Caco-2 (cell line): ENCODE results near the gene GRIN3B. TPM values are rescaled to one million over a fixed set of nuclear protein-coding genes. Genes with fewer than 3 reads are reported as not detected.

Source experiments
- BruUV-seq: library from RNA; stranded (reverse); fragments of 400-500 nt; replicated peaks from 2 replicates; lab custom pipeline; 2021; lab: Mats Ljungman, UMichigan
- CTCF ChIA-PET: fragments of 300-600 bp; sonication (Branson Sonifier 250); formaldehyde crosslinking; loops from one replicate; lab custom pipeline; 2022; ENCODE audit warnings: antibody characterized with exemption; lab: Charles Lee
- POLR2A ChIA-PET: fragments of 300-600 bp; sonication (Branson Sonifier 250); formaldehyde crosslinking; loops from one replicate; lab custom pipeline; 2022; ENCODE audit warnings: antibody characterized with exemption; lab: Charles Lee
- DNase-seq, 2 experiments: peaks; one replicate each; pipeline versions ENCODE4 v3.0.0 to v3.0.0-alpha.2; 2020 to 2022
- H3K27me3 ChIP-seq: replicated peaks from 2 replicates; pipeline ENCODE4 v1.6.0; 2011; ENCODE audit warnings: low read length; ENCODE audit not compliant: control insufficient read depth, insufficient read depth
- H3K36me3 ChIP-seq: 2 replicates; pipeline ENCODE4 v1.5.1; 2011; ENCODE audit warnings: low read length; ENCODE audit not compliant: control insufficient read depth, insufficient read depth
- H3K4me1 ChIP-seq: fragments of 250-450 bp; sonication (Bioruptor Pico); 2 replicates; pipeline ENCODE4 v1.5.1; 2020; ENCODE audit warnings: mild to moderate bottlenecking
- H3K4me3 ChIP-seq: 2 replicates; pipeline ENCODE4 v1.5.1; 2011; ENCODE audit warnings: low read depth, mild to moderate bottlenecking, control low read depth, low read length
- H3K9me3 ChIP-seq: fragments of 250-450 bp; sonication (Bioruptor Pico); 2 replicates; pipeline ENCODE4 v1.5.1; 2020; ENCODE audit warnings: mild to moderate bottlenecking, moderate library complexity
- H3K27ac Mint-ChIP-seq: one replicate; pipeline ENCODE4 v1.8.0; 2022; ENCODE audit warnings: mixed read lengths; ENCODE audit not compliant: unreplicated experiment
- H3K27me3 Mint-ChIP-seq: one replicate; pipeline ENCODE4 v1.8.0; 2022; ENCODE audit warnings: mixed read lengths; ENCODE audit not compliant: insufficient read depth, unreplicated experiment
- H3K36me3 Mint-ChIP-seq: one replicate; pipeline ENCODE4 v1.8.0; 2022; ENCODE audit warnings: mild to moderate bottlenecking, mixed read lengths; ENCODE audit not compliant: insufficient read depth, unreplicated experiment
- H3K4me1 Mint-ChIP-seq: one replicate; pipeline ENCODE4 v1.8.0; 2022; ENCODE audit warnings: low read depth, mixed read lengths; ENCODE audit not compliant: unreplicated experiment
- H3K4me3 Mint-ChIP-seq: one replicate; pipeline ENCODE4 v1.8.0; 2022; ENCODE audit warnings: mild to moderate bottlenecking, moderate library complexity, mixed read lengths; ENCODE audit not compliant: unreplicated experiment
- H3K9me3 Mint-ChIP-seq: one replicate; pipeline ENCODE4 v1.8.0; 2022; ENCODE audit warnings: mixed read lengths; ENCODE audit not compliant: unreplicated experiment
- CTCF ChIP-seq, 2 experiments: fragments of 200-600 bp in 1 of 2; IDR thresholded peaks; 1 replicate in 1 of 2; 2 replicates in 1 of 2; pipeline versions ENCODE4 v1.5.1 to v1.8.0; 2011 to 2022; ENCODE audit warnings: antibody characterized with exemption in 1 of 2, control low read depth in 1 of 2, inconsistent platforms in 1 of 2, low read depth in 1 of 2, low read length in 1 of 2, mild to moderate bottlenecking in 1 of 2, moderate library complexity in 1 of 2; ENCODE audit not compliant: insufficient read depth in 1 of 2, severe bottlenecking in 1 of 2, unreplicated experiment in 1 of 2
- intact Hi-C: fragments of 100-400 bp; cut with micrococcal nuclease; formaldehyde crosslinking; loops from one replicate; pipeline ENCODE4 v1.10.0; 2022; ENCODE audit not compliant: unreplicated experiment
- total RNA-seq: library from RNA; stranded (reverse); gene quantifications from 2 replicates; pipeline ENCODE4 v1.2.3, GENCODE V29; 2022

GRIN3B gene
- total RNA-seq, 1 experiment from 2014 or later = 0.41 TPM

GRCh38 chr19:1038978-1039645 lies 38.9 kb downstream of the GRIN3B start:
- Histone ChIP-seq H3K36me3 (peaks cover 2% of the 10 kb centered on the region), H3K27me3 (no peaks in the 10 kb centered on the region), H3K4me3 (no peak overlapping the region), H3K9me3 (no peaks in the 10 kb centered on the region), H3K4me1 (peaks cover 10% of the 10 kb centered on the region)
- ChIA-PET CTCF (interaction anchor here (0.8 kb wide), 1 partner anchor 26 kb away, joined by 4 read pairs; no protein-coding TSS in a partner anchor), POLR2A (interaction anchor here (0.5 to 2.4 kb wide), 7 partner anchors 10 to 230 kb away, joined by 3 to 21 read pairs (median 6); partner anchors contain the start of genes CIRBP and CNN2)
- TF ChIP-seq CTCF (IDR thresholded peaks at IDR 0.05; ENCODE audit: insufficient read depth in 1 of 2, low read depth in 1 of 2, low read length in 1 of 2, severe bottlenecking in 1 of 2, unreplicated experiment in 1 of 2) = no peak
- no peaks in the 10 kb centered on the region for H3K27me3 Mint-ChIP-seq
- no TSS peak for BruUV-seq
- H3K36me3 Mint-ChIP-seq = peaks cover 66% of the 10 kb centered on the region
- H3K4me1 Mint-ChIP-seq = no peaks in the 10 kb centered on the region
- peak overlapping the region; percentile 91 for H3K4me3 Mint-ChIP-seq
- intact Hi-C loops = no loop called here
- H3K27ac Mint-ChIP-seq = peak overlapping the region; percentile 91
- H3K9me3 Mint-ChIP-seq = no peaks in the 10 kb centered on the region
- DNase-seq = no peak

GRCh38 chr19:1039646-1040475 lies 39.6 kb downstream of the GRIN3B start, which contains the start of gene ABCA7:
Gene ABCA7, plus strand, starts transcription at chr19:1040107. Its CDS starts 1,255 bp downstream, at chr19:1041362.
- peak within 1 kb of the TSS; percentile 91 for H3K4me3 Mint-ChIP-seq
- TF ChIP-seq CTCF (IDR thresholded peaks at IDR 0.05; ENCODE audit: insufficient read depth in 1 of 2, low read depth in 1 of 2, low read length in 1 of 2, severe bottlenecking in 1 of 2, unreplicated experiment in 1 of 2) = no peak
- Histone ChIP-seq H3K4me3 (peak within 1 kb of the TSS; percentile 78), H3K4me1 (peaks cover 10% of the 10 kb centered on the region), H3K36me3 (peaks cover 2% of the 10 kb centered on the region), H3K9me3 (no peaks in the 10 kb centered on the region), H3K27me3 (no peaks in the 10 kb centered on the region)
- BruUV-seq = no TSS peak
- no peaks in the 10 kb centered on the region for H3K4me1 Mint-ChIP-seq
- intact Hi-C loops = loop anchor here (1.0 to 2.0 kb wide), 2 partner anchors 12 to 19 kb away; partner anchors contain the start of genes RNU6-2 and TMEM259
- no peaks in the 10 kb centered on the region for H3K27me3 Mint-ChIP-seq
- ChIA-PET CTCF (interaction anchor here (0.5 to 0.8 kb wide), 2 partner anchors 21 to 25 kb away, joined by 3 to 4 read pairs; no protein-coding TSS in a partner anchor), POLR2A (interaction anchor here (0.5 to 2.4 kb wide), 8 partner anchors 11 to 229 kb away, joined by 3 to 21 read pairs (median 6); partner anchors contain the start of genes CIRBP, CNN2 and RNU6-2)
- no peaks in the 10 kb centered on the region for H3K9me3 Mint-ChIP-seq
- H3K27ac Mint-ChIP-seq = peak within 1 kb of the TSS; percentile 91
- DNase-seq = peak; percentile 98 to 99
- H3K36me3 Mint-ChIP-seq = peaks cover 67% of the 10 kb centered on the region
